ENCODE data around the gene ITLN1. TPM values are rescaled to one million over a fixed set of nuclear protein-coding genes. Genes with fewer than 3 reads are reported as not detected.

ITLN1 gene
- polyA plus RNA-seq, 1 donor (not counting 4 experiments of a cell fraction or from before 2014, with no cell fraction given), result not detected

GRCh38 chr1:160839746-160840145 lies 45.2 kb downstream of the ITLN1 start:
- FAIRE-seq (no peak), DNase-seq (ENCODE audit: low read depth, low spot score) (no peak)
- no peaks in the 10 kb centered on the region for H3K79me2 ChIP-seq (ENCODE audit: control insufficient read depth, insufficient read depth, low read length)
- no peak overlapping the region for H3K27ac ChIP-seq (ENCODE audit: control insufficient read depth, insufficient read depth, low read length)
- no peak for TF ChIP-seq CTCF (optimal IDR thresholded peaks at IDR 0.05 in 1 of 3, IDR thresholded peaks at IDR 0.05 in 1 of 3, conservative IDR thresholded peaks at IDR 0.05 in 1 of 3; ENCODE audit: extremely low read depth in 1 of 3, insufficient read depth in 2 of 3, low read length in 3 of 3)
- no peak for TF ChIP-seq EZH2 (IDR thresholded peaks at IDR 0.05; ENCODE audit: low read length)
- H3K9me1 ChIP-seq (ENCODE audit: control insufficient read depth, extremely low read depth, insufficient read depth, low read length), result no peaks in the 10 kb centered on the region
- H4K20me1 ChIP-seq (ENCODE audit: control insufficient read depth, extremely low read depth, insufficient read depth, low read length), result no peaks in the 10 kb centered on the region
- H3K27me3 ChIP-seq (ENCODE audit: control insufficient read depth, extremely low read depth, insufficient read depth, low read length), result no peaks in the 10 kb centered on the region
- H2AFZ ChIP-seq (ENCODE audit: control insufficient read depth, low read length), result no peak overlapping the region
- H3K4me1 ChIP-seq (ENCODE audit: control insufficient read depth, extremely low read depth, insufficient read depth, low read length), result no peaks in the 10 kb centered on the region
- dilution Hi-C loops (cut with MboI; ENCODE audit: extremely low pct_ligation_motif_present, low sequenced_read_pairs), result no loop called here
- no peak overlapping the region for H3K4me2 ChIP-seq (ENCODE audit: control insufficient read depth, extremely low read depth, insufficient read depth, low read depth, low read length)
- H3K9me3 ChIP-seq (ENCODE audit: control insufficient read depth, low read depth, low read length), result no peaks in the 10 kb centered on the region
- no peak overlapping the region for H3K9ac ChIP-seq (ENCODE audit: control insufficient read depth, extremely low read depth, insufficient read depth, low read length)
- H3K36me3 ChIP-seq (ENCODE audit: control insufficient read depth in 2 of 2, extremely low read depth in 1 of 2, insufficient read depth in 2 of 2, low read length in 2 of 2), result no peaks in the 10 kb centered on the region
- no peak overlapping the region for H3K4me3 ChIP-seq (ENCODE audit: control insufficient read depth in 2 of 3, extremely low read depth in 1 of 3, insufficient read depth in 2 of 3, low read depth in 1 of 3, low read length in 3 of 3)

- H3K9ac ChIP-seq (ENCODE audit: control insufficient read depth, extremely low read depth, insufficient read depth, low read length), result no peak overlapping the region
- H3K79me2 ChIP-seq (ENCODE audit: control insufficient read depth, insufficient read depth, low read length), result no peaks in the 10 kb centered on the region
- H4K20me1 ChIP-seq (ENCODE audit: control insufficient read depth, extremely low read depth, insufficient read depth, low read length), result no peaks in the 10 kb centered on the region
- H2AFZ ChIP-seq (ENCODE audit: control insufficient read depth, low read length), result no peak overlapping the region
- H3K27me3 ChIP-seq (ENCODE audit: control insufficient read depth, extremely low read depth, insufficient read depth, low read length), result no peaks in the 10 kb centered on the region
- no peak overlapping the region for H3K27ac ChIP-seq (ENCODE audit: control insufficient read depth, insufficient read depth, low read length)
- no peaks in the 10 kb centered on the region for H3K36me3 ChIP-seq (ENCODE audit: control insufficient read depth in 2 of 2, extremely low read depth in 1 of 2, insufficient read depth in 2 of 2, low read length in 2 of 2)
- H3K9me3 ChIP-seq (ENCODE audit: control insufficient read depth, low read depth, low read length), result no peaks in the 10 kb centered on the region
- no peak overlapping the region for H3K4me2 ChIP-seq (ENCODE audit: control insufficient read depth, extremely low read depth, insufficient read depth, low read depth, low read length)
- no peak overlapping the region for H3K4me3 ChIP-seq (ENCODE audit: control insufficient read depth in 2 of 3, extremely low read depth in 1 of 3, insufficient read depth in 2 of 3, low read depth in 1 of 3, low read length in 3 of 3)
- H3K9me1 ChIP-seq (ENCODE audit: control insufficient read depth, extremely low read depth, insufficient read depth, low read length), result no peaks in the 10 kb centered on the region
- TF ChIP-seq CTCF (optimal IDR thresholded peaks at IDR 0.05 in 1 of 3, IDR thresholded peaks at IDR 0.05 in 1 of 3, conservative IDR thresholded peaks at IDR 0.05 in 1 of 3; ENCODE audit: extremely low read depth in 1 of 3, insufficient read depth in 2 of 3, low read length in 3 of 3) (no peak), EZH2 (IDR thresholded peaks at IDR 0.05; ENCODE audit: low read length) (no peak)
- no peak for DNase-seq (ENCODE audit: low read depth, low spot score)
- FAIRE-seq, result no peak
- dilution Hi-C loops (cut with MboI; ENCODE audit: extremely low pct_ligation_motif_present, low sequenced_read_pairs), result no loop called here
- H3K4me1 ChIP-seq (ENCODE audit: control insufficient read depth, extremely low read depth, insufficient read depth, low read length), result no peaks in the 10 kb centered on the region
These were observed 46.1 kb downstream of the ITLN1 start for GRCh38 chr1:160838888-160839287.

All from keratinocyte (primary cell).